K562 (cell line): Measurements from ENCODE around the gene CNPPD1. TPM values are rescaled to one million over a fixed set of nuclear protein-coding genes. Genes with fewer than 3 reads are reported as not detected.

ENCODE experiments used
- ATAC-seq: fragments of 200-7000 bp; cut with Tn5 transposase; 3 replicates; pipeline ENCODE4 v1.9.1; 2020; ENCODE audit warnings: moderate library complexity
- BruUV-seq: library from RNA; stranded (reverse); fragments of 400-500 nt; replicated peaks from 2 replicates; lab custom pipeline; 2021; lab: Mats Ljungman, UMichigan
- CTCF ChIA-PET: fragments of 300-600 bp; formaldehyde crosslinking; extraction: SDS; loops from one replicate; lab custom pipeline; 2021; ENCODE audit warnings: low intra/inter-chr PET ratio; lab: Yijun Ruan, JAX
- POLR2A ChIA-PET: fragments of 300-600, 350-650 bp; sonication (Branson Sonifier 250); formaldehyde crosslinking; extraction: SDS; loops from one replicate; lab custom pipeline; 2021; ENCODE audit warnings: antibody characterized with exemption, inconsistent platforms; lab: Yijun Ruan, JAX
- DNase-seq, 4 experiments: peaks; one replicate each; pipeline versions ENCODE4 v3.0.0 to v3.0.0-alpha.2; 2011 to 2018; ENCODE audit warnings: low spot score in 3 of 4, mixed read lengths in 3 of 4; ENCODE audit errors: extremely low read depth in 1 of 4
- FAIRE-seq: peaks from 2 replicates; lab custom pipeline; 2011; peaks lifted over from hg19 to GRCh38; lab: Jason Lieb, UNC
- H2AFZ ChIP-seq: 2 replicates; pipeline ENCODE4 v1.6.0; 2011; ENCODE audit warnings: low read depth, low read length, control low read depth, inconsistent platforms
- H3K27ac ChIP-seq: fragments of 200-600 bp; 3 replicates; pipeline ENCODE4 v1.8.0; 2011; ENCODE audit warnings: low read depth, mild to moderate bottlenecking, control low read depth, inconsistent platforms, low read length, moderate library complexity, mixed read lengths; ENCODE audit errors: extremely low read depth
- H3K27me3 ChIP-seq, 2 experiments: fragments of 300-600 bp in 1 of 2; 2 replicates in 1 of 2; 3 replicates in 1 of 2; pipeline versions ENCODE4 v1.6.0 to v1.8.0; 2011; ENCODE audit warnings: inconsistent platforms in 2 of 2, low read length in 2 of 2, mild to moderate bottlenecking in 1 of 2, mixed read lengths in 1 of 2, moderate library complexity in 1 of 2; ENCODE audit not compliant: control insufficient read depth in 2 of 2, insufficient read depth in 2 of 2
- H3K36me3 ChIP-seq: fragments of 300-600 bp; 3 replicates; pipeline ENCODE4 v1.8.0; 2011; ENCODE audit warnings: mild to moderate bottlenecking, low read length, inconsistent platforms; ENCODE audit not compliant: control insufficient read depth, insufficient read depth
- H3K4me1 ChIP-seq, 2 experiments: fragments of 200-600 bp in 1 of 2; replicated peaks in 1 of 2; 2 replicates in 1 of 2; 3 replicates in 1 of 2; pipeline versions ENCODE4 v1.5.1 to v1.8.0; 2011; ENCODE audit warnings: inconsistent platforms in 2 of 2, low read length in 2 of 2, mild to moderate bottlenecking in 1 of 2, mixed read lengths in 1 of 2, moderate library complexity in 1 of 2; ENCODE audit not compliant: control insufficient read depth in 2 of 2, insufficient read depth in 2 of 2
- H3K4me2 ChIP-seq: 2 replicates; pipeline ENCODE4 v1.6.1; 2011; ENCODE audit warnings: low read length, control low read depth, inconsistent platforms, mixed read lengths; ENCODE audit not compliant: insufficient read depth
- H3K4me3 ChIP-seq: fragments of 200-600 bp; sonication (generic), shearing (Covaris generic); 2 replicates; pipeline ENCODE4 v1.5.1; 2016; ENCODE audit warnings: control low read depth, inconsistent platforms
- H3K79me2 ChIP-seq: fragments of 200-600 bp; 3 replicates; pipeline ENCODE4 v1.8.0; 2011; ENCODE audit warnings: low read length, inconsistent platforms; ENCODE audit not compliant: control insufficient read depth, insufficient read depth
- H3K9ac ChIP-seq, 2 experiments: 2 replicates each; pipeline versions ENCODE4 v1.6.0 to v1.6.1; 2011; ENCODE audit warnings: low read depth in 2 of 2, low read length in 2 of 2, control low read depth in 1 of 2, inconsistent platforms in 1 of 2, mild to moderate bottlenecking in 1 of 2, mixed read lengths in 1 of 2; ENCODE audit not compliant: insufficient read depth in 1 of 2
- H3K9me1 ChIP-seq: one replicate; pipeline ENCODE4 v1.6.0; 2011; ENCODE audit warnings: inconsistent platforms, mild to moderate bottlenecking, low read length, moderate library complexity; ENCODE audit not compliant: control insufficient read depth, insufficient read depth
- H3K9me3 ChIP-seq: replicated peaks from 2 replicates; pipeline ENCODE4 v1.5.1; 2011; ENCODE audit warnings: low read depth, low read length, inconsistent platforms; ENCODE audit not compliant: control insufficient read depth, insufficient read depth
- H4K20me1 ChIP-seq: replicated peaks from 2 replicates; pipeline ENCODE4 v1.6.1; 2011; ENCODE audit warnings: low read length, inconsistent platforms, mixed read lengths; ENCODE audit not compliant: control insufficient read depth, insufficient read depth
- BMI1 ChIP-seq: fragments of 150-350 bp; IDR thresholded peaks from 2 replicates; pipeline ENCODE4 v1.6.1; 2014; ENCODE audit warnings: low read length
- DDX20 ChIP-seq: fragments of 450-650 bp; IDR thresholded peaks from 2 replicates; pipeline ENCODE4 v1.6.1; 2016; ENCODE audit warnings: missing genetic modification characterization, low read depth, mild to moderate bottlenecking, missing compliant biosample characterization, moderate library complexity
- ETV1 ChIP-seq: fragments of 450-650 bp; conservative IDR thresholded peaks from 2 replicates; pipeline ENCODE4 v1.6.1; 2016; ENCODE audit warnings: missing genetic modification characterization, control low read depth, low read depth, missing compliant biosample characterization
- ILF3 ChIP-seq: fragments of 450-650 bp; IDR thresholded peaks from 2 replicates; pipeline ENCODE4 v1.6.1; 2018; ENCODE audit warnings: antibody characterized with exemption, mild to moderate bottlenecking, moderate library complexity, borderline replicate concordance
- KLF16 ChIP-seq: IDR thresholded peaks from 2 replicates; pipeline ENCODE4 v1.6.1; 2016; ENCODE audit warnings: antibody characterized with exemption
- POLR2AphosphoS2 ChIP-seq: IDR thresholded peaks from 2 replicates; pipeline ENCODE4 v1.6.1; 2012; ENCODE audit warnings: low read length, improper control_type of control experiment
- SNRNP70 ChIP-seq: fragments of 200-400 bp; formaldehyde crosslinking; optimal IDR thresholded peaks from 2 replicates; pipeline ENCODE3; 2017; ENCODE audit warnings: low read depth, low read length
- TAF7 ChIP-seq: fragments of 450-650 bp; IDR thresholded peaks from 2 replicates; pipeline ENCODE4 v1.6.1; 2016; ENCODE audit warnings: missing genetic modification characterization, missing compliant biosample characterization
- TAL1 ChIP-seq: fragments of 450-650 bp; IDR thresholded peaks from 2 replicates; pipeline ENCODE4 v1.6.1; 2016; ENCODE audit warnings: mild to moderate bottlenecking
- TCF7 ChIP-seq: sonication (generic); IDR thresholded peaks from 2 replicates; pipeline ENCODE4 v1.6.1; 2016; ENCODE audit warnings: antibody characterized with exemption, borderline replicate concordance
- TEAD2 ChIP-seq: fragments of 450-650 bp; IDR thresholded peaks from 2 replicates; pipeline ENCODE4 v1.6.1; 2016; ENCODE audit warnings: missing genetic modification characterization, control low read depth, missing compliant biosample characterization
- TGIF2 ChIP-seq: sonication (generic); formaldehyde crosslinking; IDR thresholded peaks from 2 replicates; pipeline ENCODE4 v1.8.1; 2022; ENCODE audit warnings: mild to moderate bottlenecking, missing genetic modification reagents, moderate library complexity
- ZBTB17 ChIP-seq: fragments of 450-650 bp; formaldehyde crosslinking; IDR thresholded peaks from 2 replicates; pipeline ENCODE4 v1.4.0; 2020; ENCODE audit warnings: mild to moderate bottlenecking
- ZFP36 ChIP-seq: fragments of 150-350 bp; IDR thresholded peaks from 2 replicates; pipeline ENCODE4 v1.6.1; 2018; ENCODE audit warnings: low read length, low read depth; ENCODE audit not compliant: partially characterized antibody
- WGBS: fragments of 100-300 bp; shearing (Covaris generic); methylation state at CpG from one replicate; pipeline ENCODE4 v1.1.6; 2016; ENCODE audit warnings: low coverage, mixed read lengths; ENCODE audit not compliant: insufficient coverage; ENCODE audit errors: missing lambda C conversion rate; 5-methylcytosine and 5-hydroxymethylcytosine counted together
- in situ Hi-C: fragments of 300-500 bp; cut with MboI; formaldehyde crosslinking; loops from 4 replicates; pipeline ENCODE4 v1.15.0; 2018; ENCODE audit warnings: inconsistent platforms, mixed read lengths
- intact Hi-C: fragments of 100-400 bp; cut with micrococcal nuclease; formaldehyde crosslinking; loops from 2 replicates; pipeline ENCODE4 v1.14.2; 2022
- polyA plus RNA-seq, 8 experiments: library from polyadenylated mRNA; depleted of rRNA in 4 of 8; stranded (reverse) in 5 of 8; unstranded in 3 of 8; fragments of >200 nt; fragmentation: Nextera tagmentation in 2 of 8; fragmentation: Illumina TruSeq in 1 of 8; extraction: Ambion mirVana in 2 of 8; extraction: Trizol in 1 of 8; gene quantifications; 2 replicates each; pipeline versions ENCODE4 v1.2.1 to v1.2.3, GENCODE V29; 2011 to 2014; ENCODE audit warnings: inconsistent platforms in 1 of 8, missing spikeins in 1 of 8
- total RNA-seq, 7 experiments: library from RNA; depleted of rRNA in 6 of 7; stranded (reverse); fragments of >200 nt in 6 of 7; fragmentation: Illumina TruSeq in 2 of 7; extraction: Trizol in 2 of 7; gene quantifications; 2 replicates each; pipeline versions ENCODE4 v1.2.1 to v1.2.3, GENCODE V29; 2011 to 2021; ENCODE audit warnings: low replicate concordance in 1 of 7
- TF ChIP-seq, protein P1 (sequence below), 2 experiments: fragments of 450-650 bp; conservative IDR thresholded peaks; 2 replicates each; pipeline ENCODE4 v1.6.1; 2017; ENCODE audit warnings: mild to moderate bottlenecking in 2 of 2, moderate library complexity in 2 of 2
- TF ChIP-seq, protein P2 (sequence below): IDR thresholded peaks from 2 replicates; pipeline ENCODE4 v1.6.1; 2012; ENCODE audit warnings: low read depth, low read length, improper control_type of control experiment, borderline replicate concordance
- TF ChIP-seq, protein P3 (sequence below): sonication (generic); formaldehyde crosslinking; IDR thresholded peaks from 2 replicates; pipeline ENCODE4 v1.8.0; 2023; ENCODE audit warnings: mild to moderate bottlenecking, missing genetic modification reagents
- TF ChIP-seq, protein P4 (sequence below), 2 experiments: fragments of 450-650 bp in 1 of 2; sonication (generic) in 1 of 2; formaldehyde crosslinking in 1 of 2; IDR thresholded peaks in 1 of 2; conservative IDR thresholded peaks in 1 of 2; 2 replicates each; pipeline versions ENCODE4 v1.6.1 to v1.8.1; 2016 to 2023; ENCODE audit warnings: mild to moderate bottlenecking in 2 of 2, moderate library complexity in 2 of 2, inconsistent platforms in 1 of 2, missing genetic modification reagents in 1 of 2

Gene CNPPD1
- total and polyA plus RNA-seq, 9 of the 15 experiments (the other 6 are each of a cell fraction or from before 2014, with no cell fraction given), result 9.9 to 53.5 (median 27.0) TPM

DNA sequence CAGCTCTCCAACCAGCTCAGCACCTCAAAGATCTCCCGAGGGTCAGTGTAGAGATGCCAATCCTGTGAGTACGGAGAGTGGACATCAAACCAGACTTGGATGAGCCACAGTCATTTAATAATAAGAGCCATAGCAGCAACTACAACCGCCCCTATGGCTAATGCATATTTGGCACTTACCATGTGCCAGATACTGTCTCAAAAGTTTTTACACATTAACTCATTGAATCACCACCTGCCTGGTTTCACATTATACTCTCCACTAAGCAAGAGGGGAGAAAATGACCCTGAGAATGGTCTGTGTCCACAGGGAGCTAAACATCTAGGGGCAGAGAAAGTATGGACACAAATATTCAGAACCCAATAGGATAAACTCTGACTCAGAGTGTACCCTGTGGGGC, 2.6 kb downstream of the CNPPD1 start:
- Histone ChIP-seq H3K27me3 (no peaks in the 10 kb centered on the region), H3K27ac (no peak overlapping the region), H4K20me1 (no peaks in the 10 kb centered on the region), H3K79me2 (peaks cover 30% of the 10 kb centered on the region), H3K9me3 (no peaks in the 10 kb centered on the region), H3K36me3 (peaks cover 29% of the 10 kb centered on the region; the same call in 2 of the 3 replicates), H3K9me1 (no peaks in the 10 kb centered on the region), H3K4me1 (peaks cover 13 to 16% of the 10 kb centered on the region in 2 experiments; a peak in 4 of 5 replicates), H3K4me2 (no peak overlapping the region), H3K4me3 (no peak overlapping the region), H3K9ac (no peak overlapping the region), H2AFZ (no peak overlapping the region)
- ATAC-seq (no peak), DNase-seq (no peak), FAIRE-seq (no peak)
- in situ Hi-C loops (loop anchor here (5.0 kb wide), 2 partner anchors 33 to 118 kb away; partner anchors contain the start of gene ZFAND2B), intact Hi-C loops (no loop called here)
- ChIA-PET POLR2A (no interaction called here), CTCF (no interaction called here)
- whole genome bisulfite sequencing, result 76% methylated on average over 3 of the region's 3 CpGs
- TF ChIP-seq TCF7 (no peak), DDX20 (tag) (no peak), TEAD2 (no peak), TAL1 (no peak), ETV1 (tag) (no peak), TGIF2 (CRISPR knock-in tag) (no peak), KLF16 (no peak), ILF3 (no peak), SNRNP70 (no peak), BMI1 (no peak), ZBTB17 (CRISPR knock-in tag) (no peak), ZFP36 (no peak), POLR2AphosphoS2 (no peak), TAF7 (tag) (no peak)
- TF ChIP-seq, protein P1, sequence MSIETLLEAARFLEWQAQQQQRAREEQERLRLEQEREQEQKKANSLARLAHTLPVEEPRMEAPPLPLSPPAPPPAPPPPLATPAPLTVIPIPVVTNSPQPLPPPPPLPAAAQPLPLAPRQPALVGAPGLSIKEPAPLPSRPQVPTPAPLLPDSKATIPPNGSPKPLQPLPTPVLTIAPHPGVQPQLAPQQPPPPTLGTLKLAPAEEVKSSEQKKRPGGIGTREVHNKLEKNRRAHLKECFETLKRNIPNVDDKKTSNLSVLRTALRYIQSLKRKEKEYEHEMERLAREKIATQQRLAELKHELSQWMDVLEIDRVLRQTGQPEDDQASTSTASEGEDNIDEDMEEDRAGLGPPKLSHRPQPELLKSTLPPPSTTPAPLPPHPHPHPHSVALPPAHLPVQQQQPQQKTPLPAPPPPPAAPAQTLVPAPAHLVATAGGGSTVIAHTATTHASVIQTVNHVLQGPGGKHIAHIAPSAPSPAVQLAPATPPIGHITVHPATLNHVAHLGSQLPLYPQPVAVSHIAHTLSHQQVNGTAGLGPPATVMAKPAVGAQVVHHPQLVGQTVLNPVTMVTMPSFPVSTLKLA (conservative IDR thresholded peaks at IDR 0.05), result no peak
- TF ChIP-seq, protein P2, sequence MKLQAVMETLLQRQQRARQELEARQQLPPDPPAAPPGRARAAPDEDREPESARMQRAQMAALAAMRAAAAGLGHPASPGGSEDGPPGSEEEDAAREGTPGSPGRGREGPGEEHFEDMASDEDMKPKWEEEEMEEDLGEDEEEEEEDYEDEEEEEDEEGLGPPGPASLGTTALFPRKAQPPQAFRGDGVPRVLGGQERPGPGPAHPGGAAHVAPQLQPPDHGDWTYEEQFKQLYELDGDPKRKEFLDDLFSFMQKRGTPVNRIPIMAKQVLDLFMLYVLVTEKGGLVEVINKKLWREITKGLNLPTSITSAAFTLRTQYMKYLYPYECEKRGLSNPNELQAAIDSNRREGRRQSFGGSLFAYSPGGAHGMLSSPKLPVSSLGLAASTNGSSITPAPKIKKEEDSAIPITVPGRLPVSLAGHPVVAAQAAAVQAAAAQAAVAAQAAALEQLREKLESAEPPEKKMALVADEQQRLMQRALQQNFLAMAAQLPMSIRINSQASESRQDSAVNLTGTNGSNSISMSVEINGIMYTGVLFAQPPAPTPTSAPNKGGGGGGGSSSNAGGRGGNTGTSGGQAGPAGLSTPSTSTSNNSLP, result no peak
- TF ChIP-seq, protein P3, sequence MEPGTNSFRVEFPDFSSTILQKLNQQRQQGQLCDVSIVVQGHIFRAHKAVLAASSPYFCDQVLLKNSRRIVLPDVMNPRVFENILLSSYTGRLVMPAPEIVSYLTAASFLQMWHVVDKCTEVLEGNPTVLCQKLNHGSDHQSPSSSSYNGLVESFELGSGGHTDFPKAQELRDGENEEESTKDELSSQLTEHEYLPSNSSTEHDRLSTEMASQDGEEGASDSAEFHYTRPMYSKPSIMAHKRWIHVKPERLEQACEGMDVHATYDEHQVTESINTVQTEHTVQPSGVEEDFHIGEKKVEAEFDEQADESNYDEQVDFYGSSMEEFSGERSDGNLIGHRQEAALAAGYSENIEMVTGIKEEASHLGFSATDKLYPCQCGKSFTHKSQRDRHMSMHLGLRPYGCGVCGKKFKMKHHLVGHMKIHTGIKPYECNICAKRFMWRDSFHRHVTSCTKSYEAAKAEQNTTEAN (CRISPR knock-in tag), result no peak
- TF ChIP-seq, protein P4, sequence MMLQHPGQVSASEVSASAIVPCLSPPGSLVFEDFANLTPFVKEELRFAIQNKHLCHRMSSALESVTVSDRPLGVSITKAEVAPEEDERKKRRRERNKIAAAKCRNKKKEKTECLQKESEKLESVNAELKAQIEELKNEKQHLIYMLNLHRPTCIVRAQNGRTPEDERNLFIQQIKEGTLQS (IDR thresholded peaks at IDR 0.05), result no peak
- TF ChIP-seq, protein P4 (CRISPR knock-in tag; conservative IDR thresholded peaks at IDR 0.05), result no peak
- no TSS peak for BruUV-seq
